MCF 10A (cell line): ENCODE results near the gene TRIM14. TPM values are rescaled to one million over a fixed set of nuclear protein-coding genes. Genes with fewer than 3 reads are reported as not detected.

Experiments
- BruUV-seq: library from RNA; stranded (reverse); fragments of 400-500 nt; replicated peaks from 2 replicates; lab custom pipeline; 2021; lab: Mats Ljungman, UMichigan
- CTCF ChIA-PET: fragments of 300-600 bp; sonication (Branson Sonifier 250); formaldehyde crosslinking; extraction: SDS; loops from one replicate; lab custom pipeline; 2021; ENCODE audit warnings: antibody characterized with exemption, inconsistent platforms; lab: Yijun Ruan, JAX
- POLR2A ChIA-PET: fragments of 300-600, 350-650 bp; sonication (Branson Sonifier 250); formaldehyde crosslinking; extraction: SDS; loops from one replicate; lab custom pipeline; 2020; ENCODE audit warnings: antibody characterized with exemption, inconsistent platforms; lab: Yijun Ruan, JAX
- DNase-seq: peaks from one replicate; pipeline ENCODE4 v3.0.0-alpha.2; 2018; ENCODE audit not compliant: unreplicated experiment
- H3K27ac Mint-ChIP-seq: one replicate; pipeline ENCODE4 v1.8.0; 2022; ENCODE audit warnings: mild to moderate bottlenecking, low read depth, mixed read lengths; ENCODE audit not compliant: unreplicated experiment
- H3K27me3 Mint-ChIP-seq: one replicate; pipeline ENCODE4 v1.8.0; 2022; ENCODE audit warnings: mixed read lengths; ENCODE audit not compliant: insufficient read depth, unreplicated experiment
- H3K36me3 Mint-ChIP-seq: one replicate; pipeline ENCODE4 v1.8.0; 2022; ENCODE audit warnings: mild to moderate bottlenecking, moderate library complexity, mixed read lengths; ENCODE audit not compliant: insufficient read depth, unreplicated experiment
- H3K4me1 Mint-ChIP-seq: one replicate; pipeline ENCODE4 v1.8.0; 2022; ENCODE audit warnings: mixed read lengths; ENCODE audit not compliant: insufficient read depth, unreplicated experiment
- H3K4me3 Mint-ChIP-seq: one replicate; pipeline ENCODE4 v1.8.0; 2022; ENCODE audit warnings: mild to moderate bottlenecking, moderate library complexity, mixed read lengths; ENCODE audit not compliant: unreplicated experiment
- H3K9me3 Mint-ChIP-seq: one replicate; pipeline ENCODE4 v1.8.0; 2022; ENCODE audit warnings: mixed read lengths; ENCODE audit not compliant: unreplicated experiment
- intact Hi-C: fragments of 100-400 bp; cut with micrococcal nuclease; formaldehyde crosslinking; loops from 2 replicates; pipeline ENCODE4 v1.14.1; 2022
- total RNA-seq: library from RNA; stranded (reverse); gene quantifications from 2 replicates; pipeline ENCODE4 v1.2.3, GENCODE V29; 2022
- TF ChIP-seq, protein P1 (sequence below): fragments of 200-600 bp; IDR thresholded peaks from one replicate; pipeline ENCODE4 v1.8.0; 2022; ENCODE audit warnings: antibody characterized with exemption, mild to moderate bottlenecking; ENCODE audit not compliant: unreplicated experiment

Gene TRIM14
- total RNA-seq, 1 experiment from 2014 or later: 17.9 TPM

DNA sequence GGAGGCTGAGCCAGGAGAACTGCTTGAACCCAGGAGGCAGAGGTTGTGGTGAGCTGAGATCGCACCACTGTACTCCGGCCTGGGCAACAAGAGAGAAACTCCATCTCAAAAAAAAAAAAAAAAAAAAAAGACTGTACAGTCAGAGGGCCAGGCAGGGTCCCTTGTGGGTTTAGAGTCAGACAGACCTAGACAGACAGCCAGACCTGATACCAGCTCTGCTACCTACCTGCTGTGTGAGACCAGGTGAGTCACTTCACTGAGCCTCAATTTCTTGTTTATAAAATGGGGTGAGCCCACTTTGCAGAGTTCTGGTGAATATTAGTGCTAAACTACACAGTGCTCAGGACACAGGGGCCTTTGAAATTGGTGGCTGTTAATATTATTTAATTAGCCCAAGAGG is 19.7 kb downstream of the TRIM14 start:
- intact Hi-C loops: no loop called here
- DNase-seq: no peak
- Mint-ChIP-seq H3K27me3 (no peaks in the 10 kb centered on the region), H3K36me3 (peaks cover 20% of the 10 kb centered on the region), H3K9me3 (no peaks in the 10 kb centered on the region), H3K4me1 (no peaks in the 10 kb centered on the region), H3K27ac (no peak overlapping the region), H3K4me3 (no peak overlapping the region)
- TF ChIP-seq, protein P1, sequence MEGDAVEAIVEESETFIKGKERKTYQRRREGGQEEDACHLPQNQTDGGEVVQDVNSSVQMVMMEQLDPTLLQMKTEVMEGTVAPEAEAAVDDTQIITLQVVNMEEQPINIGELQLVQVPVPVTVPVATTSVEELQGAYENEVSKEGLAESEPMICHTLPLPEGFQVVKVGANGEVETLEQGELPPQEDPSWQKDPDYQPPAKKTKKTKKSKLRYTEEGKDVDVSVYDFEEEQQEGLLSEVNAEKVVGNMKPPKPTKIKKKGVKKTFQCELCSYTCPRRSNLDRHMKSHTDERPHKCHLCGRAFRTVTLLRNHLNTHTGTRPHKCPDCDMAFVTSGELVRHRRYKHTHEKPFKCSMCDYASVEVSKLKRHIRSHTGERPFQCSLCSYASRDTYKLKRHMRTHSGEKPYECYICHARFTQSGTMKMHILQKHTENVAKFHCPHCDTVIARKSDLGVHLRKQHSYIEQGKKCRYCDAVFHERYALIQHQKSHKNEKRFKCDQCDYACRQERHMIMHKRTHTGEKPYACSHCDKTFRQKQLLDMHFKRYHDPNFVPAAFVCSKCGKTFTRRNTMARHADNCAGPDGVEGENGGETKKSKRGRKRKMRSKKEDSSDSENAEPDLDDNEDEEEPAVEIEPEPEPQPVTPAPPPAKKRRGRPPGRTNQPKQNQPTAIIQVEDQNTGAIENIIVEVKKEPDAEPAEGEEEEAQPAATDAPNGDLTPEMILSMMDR: no peak
- no TSS peak for BruUV-seq
- ChIA-PET POLR2A (no interaction called here), CTCF (interaction anchor here (0.6 to 4.1 kb wide), 2 partner anchors 25 to 135 kb away, joined by 3 to 16 read pairs; no protein-coding TSS in a partner anchor)

DNA sequence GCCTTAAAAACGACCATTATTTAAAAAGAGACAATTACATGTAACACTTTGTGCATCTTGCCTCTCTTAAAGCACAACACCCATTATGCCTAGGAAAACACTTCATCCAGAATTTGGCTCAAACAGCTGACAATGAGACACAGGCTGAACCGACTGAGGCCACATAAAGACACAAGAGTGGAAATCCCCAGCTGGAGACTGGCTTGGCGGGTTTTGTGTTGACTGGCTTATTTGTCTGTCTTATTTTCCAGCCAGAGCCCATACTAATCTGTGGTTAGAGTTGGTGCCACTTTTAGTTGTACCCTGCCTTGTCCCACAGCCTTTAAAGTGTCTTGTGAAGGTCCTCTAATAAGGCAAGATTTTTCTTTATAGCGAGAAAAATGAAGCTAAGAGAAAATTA is 21.2 kb downstream of the TRIM14 start:
- no peak for DNase-seq
- Mint-ChIP-seq H3K27me3 (no peaks in the 10 kb centered on the region), H3K9me3 (no peaks in the 10 kb centered on the region), H3K27ac (no peak overlapping the region), H3K36me3 (peaks cover 20% of the 10 kb centered on the region), H3K4me3 (no peak overlapping the region), H3K4me1 (no peaks in the 10 kb centered on the region)
- ChIA-PET POLR2A (interaction anchor here (0.5 kb wide), 1 partner anchor 177 kb away, joined by 3 read pairs; no protein-coding TSS in a partner anchor), CTCF (interaction anchor here (0.6 to 4.1 kb wide), 6 partner anchors 12 to 159 kb away, joined by 3 to 16 read pairs (median 3); no protein-coding TSS in a partner anchor)
- intact Hi-C loops: no loop called here
- BruUV-seq: no TSS peak
- TF ChIP-seq, protein P1: no peak

DNA sequence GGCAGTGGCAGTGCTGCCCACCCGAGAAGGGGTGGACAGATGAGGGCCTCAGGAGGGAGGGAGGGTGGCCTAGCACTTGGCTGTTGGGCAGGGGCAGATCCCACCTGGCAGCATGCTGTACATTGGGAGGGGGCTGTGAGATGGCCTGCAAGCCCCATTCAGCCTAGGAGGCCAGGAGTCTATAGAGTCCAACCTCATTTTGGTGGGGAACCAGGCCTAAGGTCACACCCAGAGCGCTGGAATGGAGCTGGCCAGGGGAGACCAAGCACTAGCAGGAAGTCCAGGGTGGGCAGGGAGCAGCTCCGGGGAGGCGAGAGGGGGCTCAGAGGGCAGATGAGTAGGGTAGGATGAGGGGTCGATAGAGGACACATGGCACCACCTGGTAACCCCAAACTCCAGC is 22.9 kb downstream of the TRIM14 start:
- ChIA-PET POLR2A (no interaction called here), CTCF (interaction anchor here (0.5 to 4.1 kb wide), 4 partner anchors 11 to 27 kb away, joined by 3 to 16 read pairs (median 5); no protein-coding TSS in a partner anchor)
- TF ChIP-seq, protein P1: no peak
- Mint-ChIP-seq H3K36me3 (peaks cover 19% of the 10 kb centered on the region), H3K27me3 (no peaks in the 10 kb centered on the region), H3K27ac (no peak overlapping the region), H3K4me3 (no peak overlapping the region), H3K9me3 (no peaks in the 10 kb centered on the region), H3K4me1 (no peaks in the 10 kb centered on the region)
- no peak for DNase-seq
- BruUV-seq: no TSS peak
- intact Hi-C loops: no loop called here

DNA sequence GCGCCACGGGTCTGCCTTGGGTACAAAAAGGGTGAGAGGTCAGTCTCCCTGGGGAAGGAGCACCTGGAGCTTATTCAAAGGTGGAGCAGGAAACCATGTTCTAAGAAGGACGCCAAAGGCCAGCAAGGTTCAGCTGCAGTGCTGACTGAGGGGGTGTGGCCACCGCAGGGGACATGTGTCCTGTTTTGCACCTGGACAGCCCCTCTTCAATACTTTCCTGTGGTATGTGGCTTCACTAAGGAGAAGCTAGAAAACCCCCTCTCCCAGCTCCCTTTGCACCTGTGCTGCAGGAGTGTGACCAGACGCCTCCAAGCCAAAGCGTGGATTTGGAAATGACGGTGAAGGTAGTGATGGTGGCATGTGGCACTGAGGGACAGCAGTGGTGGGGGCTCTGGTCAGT is 23.6 kb downstream of the TRIM14 start:
- CTCF ChIA-PET: interaction anchor here (1.1 to 2.0 kb wide), 2 partner anchors 11 to 22 kb away, joined by 3 to 7 read pairs; no protein-coding TSS in a partner anchor
- no peak overlapping the region for H3K4me3 Mint-ChIP-seq

More for the DNA sequence above, 23.6 kb downstream of the TRIM14 start:
- DNase-seq: no peak
- Mint-ChIP-seq H3K27ac (no peak overlapping the region), H3K9me3 (no peaks in the 10 kb centered on the region), H3K27me3 (no peaks in the 10 kb centered on the region), H3K36me3 (peaks cover 19% of the 10 kb centered on the region), H3K4me1 (no peaks in the 10 kb centered on the region)
- BruUV-seq: no TSS peak
- POLR2A ChIA-PET: no interaction called here
- intact Hi-C loops: no loop called here
- TF ChIP-seq, protein P1: no peak
